ENCODE measurements around the gene NKD2.

Gene NKD2

DNA sequence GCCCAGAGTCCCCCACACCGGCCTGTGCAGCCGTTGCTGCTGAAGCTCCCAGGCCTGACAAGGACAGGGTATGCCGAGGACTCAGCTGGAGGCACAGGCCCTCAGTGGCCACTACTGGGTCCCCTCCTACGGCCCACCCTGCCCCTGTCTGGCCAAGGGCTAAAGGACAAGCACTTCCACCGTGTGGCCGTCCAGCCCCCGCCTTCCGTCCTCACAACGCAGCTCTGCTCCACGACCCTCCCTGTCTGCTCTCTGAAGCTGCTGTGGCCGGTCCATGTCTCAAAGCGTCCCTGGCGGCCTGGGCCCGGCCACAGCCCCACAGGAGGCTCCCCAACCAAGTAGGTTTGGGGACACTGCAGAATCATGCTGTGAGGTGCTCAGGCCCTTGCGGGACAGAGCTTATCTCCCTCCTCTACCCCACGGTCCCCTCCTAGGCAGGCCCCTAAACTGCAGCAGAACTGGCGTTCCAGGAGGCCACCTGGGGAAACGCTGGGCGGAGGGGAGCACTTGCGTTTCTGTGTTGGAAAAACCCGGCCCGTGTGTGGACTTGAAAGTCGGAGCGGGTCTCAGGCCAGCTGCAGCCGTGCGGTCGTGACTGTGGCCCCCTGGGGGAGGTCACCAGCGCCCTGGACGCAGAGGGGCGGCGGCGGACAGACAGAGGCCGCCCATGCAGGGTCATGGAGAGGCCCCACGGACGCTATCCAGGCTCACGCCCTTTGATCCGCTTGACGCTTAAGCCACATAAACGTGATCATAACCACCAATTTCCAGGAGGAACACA is 45.6 kb downstream of the NKD2 start:
- DNase-seq = no peak
- intact Hi-C loops (cut with DNase I; ENCODE audit: low total_unique reads) = no loop called here
- no peaks in the 10 kb centered on the region for H3K9me3 ChIP-seq
- H3K27ac ChIP-seq = no peak overlapping the region
- no peak overlapping the region for H3K4me3 ChIP-seq
- H3K27me3 ChIP-seq = no peaks in the 10 kb centered on the region
- TF ChIP-seq, protein P1, sequence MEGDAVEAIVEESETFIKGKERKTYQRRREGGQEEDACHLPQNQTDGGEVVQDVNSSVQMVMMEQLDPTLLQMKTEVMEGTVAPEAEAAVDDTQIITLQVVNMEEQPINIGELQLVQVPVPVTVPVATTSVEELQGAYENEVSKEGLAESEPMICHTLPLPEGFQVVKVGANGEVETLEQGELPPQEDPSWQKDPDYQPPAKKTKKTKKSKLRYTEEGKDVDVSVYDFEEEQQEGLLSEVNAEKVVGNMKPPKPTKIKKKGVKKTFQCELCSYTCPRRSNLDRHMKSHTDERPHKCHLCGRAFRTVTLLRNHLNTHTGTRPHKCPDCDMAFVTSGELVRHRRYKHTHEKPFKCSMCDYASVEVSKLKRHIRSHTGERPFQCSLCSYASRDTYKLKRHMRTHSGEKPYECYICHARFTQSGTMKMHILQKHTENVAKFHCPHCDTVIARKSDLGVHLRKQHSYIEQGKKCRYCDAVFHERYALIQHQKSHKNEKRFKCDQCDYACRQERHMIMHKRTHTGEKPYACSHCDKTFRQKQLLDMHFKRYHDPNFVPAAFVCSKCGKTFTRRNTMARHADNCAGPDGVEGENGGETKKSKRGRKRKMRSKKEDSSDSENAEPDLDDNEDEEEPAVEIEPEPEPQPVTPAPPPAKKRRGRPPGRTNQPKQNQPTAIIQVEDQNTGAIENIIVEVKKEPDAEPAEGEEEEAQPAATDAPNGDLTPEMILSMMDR (IDR thresholded peaks at IDR 0.05) = no peak
- no peaks in the 10 kb centered on the region for H3K4me1 ChIP-seq
- peaks cover 2 to 88% (median 57%) of the 10 kb centered on the region in 3 donors for H3K36me3 ChIP-seq

GRCh38 chr5:1054799-1055775 is 46.5 kb downstream of the NKD2 start:
- intact Hi-C loops (cut with DNase I; ENCODE audit: low total_unique reads) = no loop called here
- Histone ChIP-seq H3K36me3 (peaks cover 4 to 96% (median 64%) of the 10 kb centered on the region in 3 donors), H3K27me3 (no peaks in the 10 kb centered on the region), H3K4me1 (no peaks in the 10 kb centered on the region), H3K27ac (no peak overlapping the region), H3K9me3 (no peaks in the 10 kb centered on the region), H3K4me3 (no peak overlapping the region)
- TF ChIP-seq, protein P1 (IDR thresholded peaks at IDR 0.05) = no peak
- DNase-seq = no peak

DNA sequence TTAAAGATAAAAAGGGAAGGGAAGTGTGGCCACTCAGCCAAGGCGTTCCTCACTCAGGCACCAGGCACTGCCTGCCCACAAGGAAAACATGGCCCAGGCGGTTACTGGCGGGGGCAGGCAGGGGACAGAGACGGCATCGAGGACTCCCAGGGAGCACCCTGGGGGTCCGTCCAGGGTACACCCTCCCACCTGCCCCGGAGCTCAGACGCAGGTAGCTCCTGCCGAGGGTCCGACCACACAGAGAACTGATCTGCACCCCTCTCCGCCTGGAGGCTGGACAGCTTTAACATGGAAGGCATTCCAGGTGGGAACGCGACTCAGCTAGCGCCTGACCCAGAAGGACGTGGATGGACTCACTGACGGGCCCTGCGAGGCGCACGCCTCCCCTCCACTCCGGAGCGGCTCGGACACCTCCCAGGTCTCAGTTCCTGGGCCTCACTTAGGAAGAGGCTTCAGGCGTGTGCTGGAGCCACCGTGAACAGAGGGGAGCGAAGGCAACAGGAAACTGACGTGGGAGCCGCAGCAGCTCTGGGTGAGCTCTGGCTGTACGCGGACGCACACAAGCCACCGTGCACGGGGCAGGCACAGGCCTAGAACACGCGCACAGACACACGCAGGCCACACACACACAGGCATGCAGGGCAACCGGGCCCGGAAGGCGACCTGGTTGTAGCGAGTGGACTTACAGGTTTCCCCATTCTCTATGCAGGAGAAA is 47.5 kb downstream of the NKD2 start:
- intact Hi-C loops (cut with DNase I; ENCODE audit: low total_unique reads) = no loop called here
- DNase-seq = no peak
- Histone ChIP-seq H3K36me3 (peaks cover 4 to 95% (median 66%) of the 10 kb centered on the region in 3 donors), H3K27ac (no peak overlapping the region), H3K27me3 (no peaks in the 10 kb centered on the region), H3K9me3 (no peaks in the 10 kb centered on the region), H3K4me1 (no peaks in the 10 kb centered on the region), H3K4me3 (no peak overlapping the region)
- TF ChIP-seq, protein P1 (IDR thresholded peaks at IDR 0.05) = no peak

GRCh38 chr5:1056611-1057484 is 48.2 kb downstream of the NKD2 start:
- intact Hi-C loops (cut with DNase I; ENCODE audit: low total_unique reads) = no loop called here
- DNase-seq = no peak
- Histone ChIP-seq H3K36me3 (peaks cover 4 to 93% (median 63%) of the 10 kb centered on the region in 3 donors), H3K4me1 (no peaks in the 10 kb centered on the region), H3K27me3 (no peaks in the 10 kb centered on the region), H3K9me3 (no peaks in the 10 kb centered on the region), H3K4me3 (no peak overlapping the region), H3K27ac (no peak overlapping the region)
- TF ChIP-seq, protein P1 (IDR thresholded peaks at IDR 0.05) = no peak

Measured in tibial artery (tissue), 4 donors.